DMS 273 (cell line): ENCODE results near the gene SEZ6L2.
A peak's percentile ranks its signal among the peaks of the same experiment; 100 is the strongest.

Experiments used
- DNase-seq: peaks from one replicate; lab custom pipeline; 2025; ENCODE audit not compliant: unreplicated experiment; lab: John Stamatoyannopoulos, UW

SEZ6L2 gene

GRCh38 chr16:29830774-29831173, 68.6 kb downstream of the SEZ6L2 start:
- DNase-seq: no peak

GRCh38 chr16:29826342-29826695, 73.0 kb downstream of the SEZ6L2 start:
- DNase-seq: no peak

- DNase-seq: peak; percentile 99
Measured at GRCh38 chr16:29825145-29826044, 74.0 kb downstream of the SEZ6L2 start.

GRCh38 chr16:29824589-29825144, 74.7 kb downstream of the SEZ6L2 start:
- no peak for DNase-seq

- no peak for DNase-seq
Measured at GRCh38 chr16:29821643-29822115, 77.7 kb downstream of the SEZ6L2 start.
